Common myeloid progenitor, CD34-positive (primary cell): ENCODE measurements around the gene SOS2.
A peak's percentile ranks its signal among the peaks of the same experiment; 100 is the strongest.

Experiments used
- CTCF ChIA-PET: fragments of 350-600 bp; sonication (Branson Sonifier 250); formaldehyde crosslinking; loops from one replicate; lab custom pipeline; 2021; ENCODE audit warnings: antibody characterized with exemption; lab: Charles Lee
- POLR2A ChIA-PET: fragments of 350-600 bp; sonication (Branson Sonifier 250); formaldehyde crosslinking; loops from one replicate; lab custom pipeline; 2021; ENCODE audit warnings: antibody characterized with exemption; lab: Charles Lee
- DNase-seq, 3 donors: peaks; one replicate each; pipeline versions ENCODE4 v3.0.0 to v3.0.0-alpha.2; 2013
- H3K27ac ChIP-seq, 2 experiments: 1 replicate in 1 of 2; 2 replicates in 1 of 2; pipeline ENCODE4 v1.7.0; 2013; ENCODE audit warnings: inconsistent platforms in 2 of 2, low read length in 2 of 2, mild to moderate bottlenecking in 2 of 2, low read depth in 1 of 2, moderate library complexity in 1 of 2; ENCODE audit not compliant: severe bottlenecking in 2 of 2, insufficient read depth in 1 of 2, poor library complexity in 1 of 2
- H3K27me3 ChIP-seq, 5 experiments: replicated peaks in 2 of 5; 1 replicate in 3 of 5; 2 replicates in 2 of 5; pipeline versions ENCODE4 v1.6.1 to v1.7.0; 2013; ENCODE audit warnings: low read length in 4 of 5, mild to moderate bottlenecking in 2 of 5, moderate library complexity in 2 of 5, inconsistent platforms in 1 of 5; ENCODE audit not compliant: insufficient read depth in 5 of 5, control insufficient read depth in 4 of 5
- H3K36me3 ChIP-seq, 4 experiments: 1 replicate in 2 of 4; 2 replicates in 2 of 4; pipeline versions ENCODE4 v1.6.1 to v1.7.0; 2013; ENCODE audit warnings: low read length in 3 of 4, control low read depth in 1 of 4, mild to moderate bottlenecking in 1 of 4; ENCODE audit not compliant: control insufficient read depth in 4 of 4, insufficient read depth in 4 of 4
- H3K4me1 ChIP-seq, 4 experiments: 1 replicate in 3 of 4; 2 replicates in 1 of 4; pipeline versions ENCODE4 v1.6.1 to v1.7.1; 2013; ENCODE audit warnings: low read length in 3 of 4, mild to moderate bottlenecking in 3 of 4, control low read depth in 1 of 4, inconsistent platforms in 1 of 4, moderate library complexity in 1 of 4; ENCODE audit not compliant: control insufficient read depth in 4 of 4, insufficient read depth in 4 of 4; ENCODE audit errors: control extremely low read depth in 1 of 4
- H3K4me3 ChIP-seq, 7 experiments: 1 replicate in 4 of 7; 2 replicates in 3 of 7; pipeline versions ENCODE4 v1.5.1 to v1.7.0; 2013; ENCODE audit warnings: mild to moderate bottlenecking in 7 of 7, low read length in 6 of 7, moderate library complexity in 6 of 7, inconsistent platforms in 2 of 7, low read depth in 2 of 7, control low read depth in 1 of 7; ENCODE audit not compliant: insufficient read depth in 4 of 7, control insufficient read depth in 1 of 7; ENCODE audit errors: extremely low read depth in 1 of 7
- H3K9me3 ChIP-seq, 5 experiments: 1 replicate in 4 of 5; 2 replicates in 1 of 5; pipeline versions ENCODE4 v1.6.1 to v1.7.1; 2013; ENCODE audit warnings: low read length in 4 of 5, mild to moderate bottlenecking in 2 of 5, inconsistent platforms in 1 of 5, low read depth in 1 of 5, moderate library complexity in 1 of 5; ENCODE audit not compliant: control insufficient read depth in 4 of 5, insufficient read depth in 2 of 5; ENCODE audit errors: control extremely low read depth in 1 of 5
- WGBS: methylation state at CpG from one replicate; pipeline ENCODE4 v1.1.5; 2013; ENCODE audit not compliant: insufficient coverage; 5-methylcytosine and 5-hydroxymethylcytosine counted together

The SOS2 gene

DNA sequence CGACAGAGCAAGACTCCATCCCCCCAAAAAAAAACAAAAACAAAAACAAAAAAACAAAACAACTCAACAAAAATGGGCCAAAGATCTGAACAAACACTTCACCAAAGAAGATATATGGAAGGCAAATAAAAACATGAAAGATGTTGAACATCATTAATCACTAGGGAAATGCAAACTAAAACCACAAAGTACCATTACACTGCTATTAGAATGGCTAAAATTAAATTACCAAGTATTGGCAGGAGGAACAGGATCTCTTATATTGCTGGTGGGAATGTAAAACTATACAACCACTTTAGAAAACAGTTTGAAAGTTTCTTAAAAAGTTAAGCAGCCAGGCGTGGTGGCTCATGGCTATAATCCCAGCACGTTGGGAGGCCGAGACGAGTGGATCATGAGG, 12.9 kb downstream of the SOS2 start:
- Histone ChIP-seq H3K36me3 (peaks cover 0 to 4% (median 0%) of the 10 kb centered on the region in 4 experiments), H3K9me3 (no peaks in the 10 kb centered on the region), H3K4me1 (peaks cover 0 to 2% (median 0%) of the 10 kb centered on the region in 4 experiments), H3K27ac (no peak overlapping the region), H3K4me3 (no peak overlapping the region), H3K27me3 (no peaks in the 10 kb centered on the region)
- ChIA-PET POLR2A (no interaction called here), CTCF (interaction anchor here (1.4 to 2.4 kb wide), 2 partner anchors 10 to 42 kb away, joined by 4 to 10 read pairs; no protein-coding TSS in a partner anchor)
- no peak for DNase-seq
- WGBS, result 92% methylated on average over 3 of the region's 5 CpGs

DNA sequence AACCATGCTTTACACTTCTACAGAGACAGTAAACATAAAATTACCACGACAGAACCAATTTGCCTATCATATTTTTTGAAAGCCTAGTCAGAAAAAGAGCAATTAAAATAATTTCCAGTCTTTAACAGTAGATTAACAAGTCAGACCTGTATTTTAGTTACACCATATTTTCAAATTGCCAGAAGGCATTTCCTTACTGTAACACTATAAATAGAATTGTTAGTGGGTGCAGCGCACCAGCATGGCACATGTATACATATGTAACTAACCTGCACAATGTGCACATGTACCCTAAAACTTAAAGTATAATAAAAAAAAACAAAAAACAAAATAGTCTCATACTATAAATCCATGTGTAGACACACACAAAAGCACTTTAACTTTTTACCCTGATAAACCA, 16.0 kb downstream of the SOS2 start:
- Histone ChIP-seq H3K27me3 (no peaks in the 10 kb centered on the region), H3K4me3 (no peak overlapping the region), H3K27ac (no peak overlapping the region), H3K36me3 (peaks cover 0 to 2% (median 0%) of the 10 kb centered on the region in 4 experiments), H3K4me1 (peaks cover 0 to 2% (median 0%) of the 10 kb centered on the region in 4 experiments), H3K9me3 (no peaks in the 10 kb centered on the region)
- WGBS, result no CpG with 5 or more reads among the region's 2 CpGs
- CTCF ChIA-PET, result no interaction called here
- no peak for DNase-seq
- POLR2A ChIA-PET, result no interaction called here

DNA sequence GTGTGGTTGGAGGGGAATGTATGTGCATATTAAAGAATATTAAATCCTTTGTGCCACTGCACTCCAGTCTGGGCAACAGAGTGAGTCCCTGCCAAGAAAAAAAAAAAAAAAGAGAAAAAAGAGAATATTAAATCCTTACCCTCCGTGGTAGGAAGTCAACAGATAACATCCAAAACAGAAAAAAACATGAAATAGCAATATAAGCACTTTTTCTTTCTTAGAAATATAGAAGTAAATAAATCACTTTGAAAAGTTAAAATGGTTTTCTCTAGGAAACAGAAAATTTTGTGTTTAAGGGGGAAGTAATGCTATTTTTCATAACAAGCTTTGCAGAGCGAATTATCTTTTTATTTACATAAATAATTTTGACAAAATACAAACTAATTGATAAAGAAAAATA, 17.6 kb downstream of the SOS2 start:
- H3K4me3 ChIP-seq, result no peak overlapping the region
- H3K27me3 ChIP-seq, result no peaks in the 10 kb centered on the region
- no peak overlapping the region for H3K27ac ChIP-seq
- peaks cover 0 to 2% (median 0%) of the 10 kb centered on the region in 4 experiments for H3K4me1 ChIP-seq
- DNase-seq, result no peak
- ChIA-PET POLR2A (no interaction called here), CTCF (no interaction called here)
- H3K36me3 ChIP-seq, result peaks cover 0 to 2% (median 0%) of the 10 kb centered on the region in 4 experiments
- no peaks in the 10 kb centered on the region for H3K9me3 ChIP-seq
- no CpG with 5 or more reads among the region's 2 CpGs for WGBS

DNA sequence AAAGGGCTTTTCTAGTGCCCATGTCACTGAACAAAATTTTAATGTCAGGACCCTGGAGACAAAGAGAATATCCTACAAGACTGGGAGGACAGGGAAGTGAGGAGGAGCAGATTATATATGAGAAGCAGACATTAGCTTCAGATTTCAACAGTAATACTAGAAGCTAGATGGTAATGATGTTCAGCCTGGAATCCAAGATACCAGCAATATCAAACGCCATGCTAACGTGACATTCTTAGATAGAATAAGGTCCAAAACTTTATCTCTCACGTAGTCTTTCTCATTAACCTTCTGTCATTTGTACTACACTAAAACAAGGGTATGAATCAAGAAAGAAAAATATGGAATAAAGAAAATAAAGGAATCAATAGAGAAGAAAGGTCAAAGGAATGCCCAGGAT, 18.7 kb downstream of the SOS2 start:
- WGBS, result no CpG with 5 or more reads among the region's 3 CpGs
- peaks cover 0 to 2% (median 0%) of the 10 kb centered on the region in 4 experiments for H3K4me1 ChIP-seq
- DNase-seq, result no peak
- ChIA-PET CTCF (no interaction called here), POLR2A (interaction anchor here (0.6 kb wide), 1 partner anchor 19 kb away, joined by 3 read pairs; the partner anchor contains the start of gene SOS2)
- H3K36me3 ChIP-seq, result peaks cover 0 to 2% (median 0%) of the 10 kb centered on the region in 4 experiments
- no peak overlapping the region for H3K4me3 ChIP-seq
- no peak overlapping the region for H3K27ac ChIP-seq
- no peaks in the 10 kb centered on the region for H3K9me3 ChIP-seq
- no peaks in the 10 kb centered on the region for H3K27me3 ChIP-seq

DNA sequence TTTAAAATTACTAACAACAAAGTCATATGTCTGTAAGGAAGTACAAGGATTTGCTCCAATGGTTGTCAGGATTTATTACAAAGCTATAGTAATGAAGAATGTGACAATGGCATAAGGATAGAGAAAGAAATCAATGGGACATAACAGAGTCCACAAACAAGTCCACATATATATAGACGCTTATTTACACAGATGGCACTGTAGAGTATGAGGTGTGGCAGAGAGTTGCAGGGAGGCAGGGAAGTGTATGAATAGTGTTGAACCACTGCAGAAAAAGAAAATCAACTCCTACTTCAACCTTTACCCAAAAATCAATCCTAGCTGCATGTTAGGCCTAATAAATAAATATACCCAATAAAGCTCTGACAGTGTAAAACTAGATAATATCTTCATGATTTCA, 21.3 kb downstream of the SOS2 start:
- no CpG with 5 or more reads among the region's 1 CpG for whole genome bisulfite sequencing
- ChIA-PET CTCF (interaction anchor here (0.9 to 1.2 kb wide), 3 partner anchors 9 to 23 kb away, joined by 3 to 4 read pairs (median 4); no protein-coding TSS in a partner anchor), POLR2A (no interaction called here)
- peaks cover 0 to 2% (median 0%) of the 10 kb centered on the region in 4 experiments for H3K36me3 ChIP-seq
- DNase-seq, result no peak
- no peak overlapping the region for H3K4me3 ChIP-seq
- H3K27me3 ChIP-seq, result no peaks in the 10 kb centered on the region
- no peak overlapping the region for H3K27ac ChIP-seq
- H3K9me3 ChIP-seq, result no peaks in the 10 kb centered on the region
- peaks cover 0 to 2% (median 0%) of the 10 kb centered on the region in 4 experiments for H3K4me1 ChIP-seq

DNA sequence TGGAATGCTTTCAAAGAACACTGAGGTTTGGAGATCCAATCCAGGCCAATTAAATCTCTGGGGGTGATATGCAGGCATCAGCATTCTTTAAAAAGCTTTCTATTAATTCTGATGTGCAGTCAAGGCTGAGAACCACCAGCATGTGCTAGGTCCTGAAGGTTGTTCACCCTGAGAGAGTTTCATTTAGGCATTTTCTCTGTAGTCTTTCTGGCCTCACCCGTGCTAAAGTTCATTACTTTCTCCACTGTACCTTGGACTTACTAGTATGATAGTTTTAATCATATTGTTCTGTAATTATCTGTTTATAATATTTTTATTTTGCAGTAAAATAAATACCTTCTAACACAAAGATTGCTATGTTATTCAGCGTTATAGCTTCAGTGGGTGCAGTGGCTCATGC, 32.9 kb downstream of the SOS2 start:
- Histone ChIP-seq H3K9me3 (no peaks in the 10 kb centered on the region), H3K27ac (no peak overlapping the region), H3K4me1 (no peaks in the 10 kb centered on the region), H3K4me3 (no peak overlapping the region), H3K27me3 (no peaks in the 10 kb centered on the region), H3K36me3 (peaks cover 7 to 37% (median 14%) of the 10 kb centered on the region in 4 experiments)
- POLR2A ChIA-PET, result no interaction called here
- CTCF ChIA-PET, result interaction anchor here (0.8 kb wide), 1 partner anchor 112 kb away, joined by 3 read pairs; no protein-coding TSS in a partner anchor
- no peak for DNase-seq
- 83% methylated on average over 1 of the region's 2 CpGs for WGBS

DNA sequence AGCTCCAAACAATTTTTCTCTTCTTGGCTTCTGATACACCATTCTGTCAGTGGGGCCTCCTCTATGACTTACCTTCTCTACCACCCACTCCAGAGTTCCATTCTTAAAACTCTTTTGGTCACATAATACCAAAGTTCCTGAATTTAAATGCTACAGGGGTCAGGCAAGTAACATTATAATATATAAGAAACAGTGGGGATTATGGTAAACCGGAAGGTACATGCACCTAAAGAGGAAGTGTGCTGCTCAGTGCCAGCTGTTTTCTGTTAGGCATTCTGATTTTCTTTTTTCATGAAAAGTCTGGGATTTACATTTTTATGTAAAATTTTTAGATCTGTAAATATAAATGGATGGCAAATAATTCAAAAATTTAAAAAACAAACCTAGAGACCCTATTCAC, 39.9 kb downstream of the SOS2 start:
- no peak overlapping the region for H3K4me3 ChIP-seq
- H3K9me3 ChIP-seq, result no peaks in the 10 kb centered on the region
- ChIA-PET CTCF (interaction anchor here (1.0 to 1.1 kb wide), 3 partner anchors 9 to 120 kb away, joined by 3 read pairs; no protein-coding TSS in a partner anchor), POLR2A (interaction anchor here (1.1 kb wide), 1 partner anchor 12 kb away, joined by 4 read pairs; no protein-coding TSS in a partner anchor)
- no peaks in the 10 kb centered on the region for H3K27me3 ChIP-seq
- no CpG with 5 or more reads among the region's 1 CpG for WGBS
- DNase-seq, result peak; percentile 7 to 41 (median 28)
- H3K27ac ChIP-seq, result no peak overlapping the region
- peaks cover 2 to 11% (median 5%) of the 10 kb centered on the region in 4 experiments for H3K36me3 ChIP-seq
- peaks cover 0 to 8% (median 2%) of the 10 kb centered on the region in 4 experiments for H3K4me1 ChIP-seq
